GM06990 (cell line): ENCODE data around the gene SEC24A.

Source experiments
- DNase-seq: peaks from one replicate; pipeline ENCODE4 v3.0.0-alpha.2; 2011; ENCODE audit not compliant: insufficient read length; ENCODE audit errors: extremely low read depth
- H3K27me3 ChIP-seq: replicated peaks from 2 replicates; pipeline ENCODE4 v1.6.0; 2011; ENCODE audit warnings: low read length; ENCODE audit not compliant: control insufficient read depth, insufficient read depth
- H3K36me3 ChIP-seq: 2 replicates; pipeline ENCODE4 v1.5.1; 2011; ENCODE audit warnings: low read length; ENCODE audit not compliant: control insufficient read depth, insufficient read depth
- H3K4me3 ChIP-seq: replicated peaks from 2 replicates; pipeline ENCODE4 v1.5.1; 2011; ENCODE audit warnings: low read depth, mild to moderate bottlenecking, control low read depth, low read length
- CTCF ChIP-seq: IDR thresholded peaks from 2 replicates; pipeline ENCODE4 v1.5.1; 2011; ENCODE audit warnings: low read length, control low read depth, mild to moderate bottlenecking, inconsistent platforms; ENCODE audit not compliant: insufficient read depth, poor library complexity, severe bottlenecking

The SEC24A gene

GRCh38 chr5:134732819-134733218 lies 84.2 kb downstream of the SEC24A start:
- no peak for DNase-seq
- Histone ChIP-seq H3K27me3 (no peaks in the 10 kb centered on the region), H3K36me3 (no peaks in the 10 kb centered on the region), H3K4me3 (no peak overlapping the region)
- TF ChIP-seq CTCF, result no peak

GRCh38 chr5:134735243-134735642 lies 86.7 kb downstream of the SEC24A start:
- no peak for DNase-seq
- no peaks in the 10 kb centered on the region for H3K36me3 ChIP-seq
- TF ChIP-seq CTCF, result no peak

GRCh38 chr5:134736173-134736812 lies 87.7 kb downstream of the SEC24A start:
- no peak for TF ChIP-seq CTCF
- Histone ChIP-seq H3K27me3 (no peaks in the 10 kb centered on the region), H3K4me3 (no peak overlapping the region), H3K36me3 (peaks cover 1% of the 10 kb centered on the region; the same call in 1 of the 2 replicates)
- DNase-seq, result no peak

More at GRCh38 chr5:134735243-134735642, 86.7 kb downstream of the SEC24A start:
- no peaks in the 10 kb centered on the region for H3K27me3 ChIP-seq
- no peak overlapping the region for H3K4me3 ChIP-seq

- peak within 1 kb of the TSS; percentile 99 for H3K4me3 ChIP-seq
These were observed 89.8 kb downstream of the SEC24A start, which contains the start of gene CAMLG for GRCh38 chr5:134738133-134738962. Gene CAMLG (plus strand): TSS chr5:134738548. CDS start chr5:134738621, 73 bp downstream.

DNA sequence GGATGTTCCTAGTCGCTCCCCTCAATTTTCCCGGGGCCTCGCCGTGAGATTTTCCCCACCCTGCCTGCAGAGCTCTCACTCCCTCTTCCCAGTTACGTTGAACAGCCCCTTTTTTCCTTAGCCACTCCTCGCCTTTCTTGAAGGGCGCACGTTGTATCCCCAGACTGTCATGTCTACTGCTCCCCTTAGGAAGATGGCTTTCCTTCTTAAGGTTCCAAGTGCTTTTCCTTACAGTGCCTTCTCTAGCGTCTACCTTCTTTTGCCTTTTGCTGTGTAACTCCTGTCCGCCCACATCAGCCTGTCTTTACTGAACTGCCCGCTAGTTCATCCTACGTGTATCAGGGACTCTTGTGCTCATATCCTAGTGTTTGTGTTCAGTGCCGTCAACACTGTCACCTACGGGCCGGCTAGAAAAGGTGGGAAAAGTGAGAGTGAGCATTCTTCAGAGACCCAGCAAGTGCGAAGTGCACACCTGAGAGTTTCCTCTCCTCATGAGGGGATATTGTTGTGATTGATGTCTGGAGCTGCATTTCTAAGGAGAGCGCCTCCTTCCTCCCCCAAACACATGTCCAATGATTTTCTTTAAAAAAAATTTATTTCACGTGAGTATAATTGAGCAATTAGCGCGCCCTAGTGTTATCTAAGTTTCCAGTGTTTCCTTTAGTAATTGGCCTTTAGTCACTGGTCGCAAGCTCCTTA lies 90.5 kb downstream of the SEC24A start:
- DNase-seq, result peak; percentile 20
- TF ChIP-seq CTCF, result no peak
- H3K36me3 ChIP-seq, result peaks cover 1% of the 10 kb centered on the region

More at GRCh38 chr5:134738133-134738962, 89.8 kb downstream of the SEC24A start, which contains the start of gene CAMLG:
- Histone ChIP-seq H3K27me3 (no peaks in the 10 kb centered on the region), H3K36me3 (peaks cover 1% of the 10 kb centered on the region)
- peak; percentile 82 for TF ChIP-seq CTCF
- peak; percentile 97 for DNase-seq

More for the DNA sequence above, 90.5 kb downstream of the SEC24A start:
- no peaks in the 10 kb centered on the region for H3K27me3 ChIP-seq
- peak overlapping the region; percentile 99 for H3K4me3 ChIP-seq
